Measurements from ENCODE around the gene TPP2. TPM values are rescaled to one million over a fixed set of nuclear protein-coding genes. Genes with fewer than 3 reads are reported as not detected.
A peak's percentile ranks its signal among the peaks of the same experiment; 100 is the strongest.

Gene TPP2
- total RNA-seq, 2 donors from 2014 or later: 62.4 to 62.7 TPM

DNA sequence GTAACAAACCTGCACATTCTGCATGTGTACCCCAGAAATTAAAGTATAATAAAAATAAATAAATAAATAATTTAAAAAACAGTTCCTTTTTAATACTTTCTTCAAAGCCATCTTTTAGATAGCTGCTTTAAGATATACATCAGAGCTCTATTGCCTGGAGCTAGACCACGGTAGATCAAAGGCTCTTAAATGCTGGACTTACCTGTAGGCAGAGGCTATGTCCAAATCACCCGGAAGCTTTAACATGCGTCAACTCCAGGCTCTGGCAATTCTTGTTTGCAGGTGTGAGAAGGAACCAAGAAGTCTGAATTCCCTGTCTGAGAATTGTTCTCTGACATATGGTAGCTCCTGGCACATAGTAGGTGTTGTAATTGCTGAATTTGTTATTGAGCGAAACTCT is 99.7 kb downstream of the TPP2 start:
- peaks cover 7% of the 10 kb centered on the region in 2 donors for H3K36me3 Mint-ChIP-seq
- no peak for DNase-seq (ENCODE audit: low spot score in 2 of 2)
- no peak overlapping the region for H3K27ac Mint-ChIP-seq
- peaks cover 3 to 6% of the 10 kb centered on the region in 2 donors for H3K9me3 Mint-ChIP-seq
- ATAC-seq: no peak

DNA sequence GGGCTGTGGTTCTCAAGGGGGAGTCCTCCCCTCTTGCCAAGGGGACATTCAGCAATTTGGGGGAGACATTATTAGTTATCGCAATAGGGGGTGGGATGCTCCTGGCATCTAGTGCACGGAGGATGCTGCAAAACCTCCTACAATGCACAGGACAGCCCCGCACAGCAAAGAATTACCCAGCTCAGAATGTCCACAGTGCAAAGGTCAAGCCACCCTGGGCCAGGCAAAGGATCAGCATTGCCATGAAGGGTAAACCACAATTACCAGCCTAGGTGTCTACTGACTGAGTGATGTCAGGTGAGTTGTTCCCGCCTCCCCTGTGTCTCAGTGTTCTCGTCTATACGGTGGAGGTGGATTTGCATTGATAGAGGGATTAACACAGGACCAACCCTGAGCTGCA is 100.5 kb downstream of the TPP2 start:
- DNase-seq (ENCODE audit: low spot score in 2 of 2): no peak
- no peak overlapping the region for H3K27ac Mint-ChIP-seq
- H3K9me3 Mint-ChIP-seq: peaks cover 3 to 6% of the 10 kb centered on the region in 2 donors
- peaks cover 7% of the 10 kb centered on the region in 2 donors for H3K36me3 Mint-ChIP-seq
- ATAC-seq: peak in 1 of 2 donors; percentile 16

DNA sequence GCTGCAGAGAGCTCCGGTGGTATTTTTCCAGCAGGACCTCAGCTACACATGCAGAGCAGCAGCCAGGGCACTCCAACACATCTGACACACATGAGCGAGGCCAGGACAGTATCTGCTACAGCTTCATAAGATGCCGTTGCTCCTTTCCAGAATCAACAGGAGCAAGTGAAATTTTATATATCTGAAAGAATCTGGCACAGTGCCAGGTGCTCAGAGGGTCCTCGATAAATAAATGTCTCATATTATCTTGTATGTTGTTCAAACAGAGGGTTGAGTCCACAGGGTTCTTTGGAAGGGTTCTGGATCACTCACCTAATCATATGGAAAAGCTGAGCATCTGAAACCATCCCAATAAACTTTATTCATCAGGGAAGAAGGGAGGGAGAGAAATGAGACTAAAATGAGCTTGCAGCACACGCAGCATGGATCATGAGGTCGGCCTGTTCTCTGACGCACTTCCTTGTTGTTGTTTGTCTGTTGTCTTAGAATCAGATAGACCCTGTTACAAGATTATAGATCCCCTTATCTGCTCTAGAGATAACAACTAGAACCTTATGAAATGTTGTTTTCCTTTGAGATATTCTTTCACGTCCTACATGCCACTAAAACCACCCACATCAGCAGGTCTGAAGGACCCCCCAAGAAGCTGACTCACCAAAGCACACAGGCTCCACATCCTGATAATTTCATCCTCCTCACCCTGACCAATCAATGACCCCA is 101.3 kb downstream of the TPP2 start:
- peaks cover 3 to 6% of the 10 kb centered on the region in 2 donors for H3K9me3 Mint-ChIP-seq
- H3K36me3 Mint-ChIP-seq: peaks cover 7% of the 10 kb centered on the region in 2 donors
- no peak for DNase-seq (ENCODE audit: low spot score in 2 of 2)
- H3K27ac Mint-ChIP-seq: no peak overlapping the region
- no peak for ATAC-seq

DNA sequence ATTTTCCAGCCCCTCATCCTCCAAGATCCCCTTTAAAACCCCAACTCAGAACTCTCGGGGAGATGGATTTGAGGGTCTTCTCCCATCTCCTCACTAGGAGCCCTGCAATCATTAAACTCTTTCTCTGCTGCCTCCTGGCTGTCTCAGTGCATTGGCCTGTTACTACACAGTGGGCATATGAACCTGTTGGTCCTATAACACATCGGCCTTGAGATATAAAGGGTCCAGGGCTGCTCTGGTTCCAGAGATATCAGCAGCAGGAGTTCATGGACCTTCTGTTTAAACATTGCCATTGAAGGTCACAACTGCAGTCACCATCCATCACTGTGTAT is 101.8 kb downstream of the TPP2 start:
- DNase-seq (ENCODE audit: low spot score in 2 of 2) (no peak), ATAC-seq (no peak)
- Mint-ChIP-seq H3K27ac (no peak overlapping the region), H3K9me3 (peaks cover 3 to 6% of the 10 kb centered on the region in 2 donors), H3K36me3 (peaks cover 7% of the 10 kb centered on the region in 2 donors)

GRCh38 chr13:102699504-102699903 is 102.7 kb downstream of the TPP2 start:
- no peak overlapping the region for H3K27ac Mint-ChIP-seq
- peaks cover 3 to 6% of the 10 kb centered on the region in 2 donors for H3K9me3 Mint-ChIP-seq
- ATAC-seq: peak in 1 of 2 donors; percentile 70
- no peak for DNase-seq (ENCODE audit: low spot score in 2 of 2)
- peaks cover 7% of the 10 kb centered on the region in 2 donors for H3K36me3 Mint-ChIP-seq

DNA sequence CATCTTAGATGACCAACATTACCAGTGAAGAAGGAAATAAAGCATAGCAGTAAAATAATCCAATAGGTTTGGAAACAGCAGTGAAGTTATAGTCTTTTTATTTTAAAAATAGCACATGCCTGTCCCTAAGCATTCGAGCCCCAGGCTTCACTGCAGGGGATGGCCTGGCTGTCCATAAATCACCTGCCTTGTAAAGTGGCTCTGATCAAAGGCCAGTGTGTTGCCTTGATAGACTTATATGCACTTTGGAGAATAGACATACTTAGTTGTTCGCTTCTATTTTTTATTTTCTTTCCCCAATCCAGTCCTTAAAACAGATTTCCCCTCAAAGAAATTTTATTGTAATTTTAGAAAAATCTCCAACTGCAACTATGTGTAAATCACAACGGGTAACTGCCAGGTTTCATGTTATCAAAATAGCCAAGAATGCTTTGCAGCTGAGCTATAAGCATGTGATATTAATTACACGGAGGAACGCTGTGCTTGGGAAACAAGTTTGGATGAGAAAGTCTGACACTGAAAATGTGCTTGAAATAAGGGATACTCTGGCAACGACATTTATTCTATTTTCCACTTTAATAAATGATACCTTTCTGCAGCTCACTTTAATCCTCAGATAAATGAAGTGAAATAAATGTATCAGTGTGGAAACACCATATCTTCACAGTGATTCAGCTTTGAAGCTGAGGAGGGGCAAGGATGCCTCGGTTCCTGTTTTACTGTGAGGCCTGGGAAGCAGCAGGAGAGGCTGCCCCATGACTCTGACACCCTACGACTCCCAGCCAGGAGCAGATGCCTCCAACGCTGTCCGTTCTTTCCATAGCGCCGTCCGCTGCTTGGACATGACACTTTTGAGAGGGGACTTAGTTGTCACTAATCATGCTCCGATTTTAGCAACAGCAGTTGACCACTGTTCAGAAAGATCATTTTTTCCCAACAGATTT is 103.6 kb downstream of the TPP2 start:
- no peak for ATAC-seq
- Mint-ChIP-seq H3K36me3 (peaks cover 7% of the 10 kb centered on the region in 2 donors), H3K27ac (no peak overlapping the region), H3K9me3 (peaks cover 3 to 6% of the 10 kb centered on the region in 2 donors)
- no peak for DNase-seq (ENCODE audit: low spot score in 2 of 2)

DNA sequence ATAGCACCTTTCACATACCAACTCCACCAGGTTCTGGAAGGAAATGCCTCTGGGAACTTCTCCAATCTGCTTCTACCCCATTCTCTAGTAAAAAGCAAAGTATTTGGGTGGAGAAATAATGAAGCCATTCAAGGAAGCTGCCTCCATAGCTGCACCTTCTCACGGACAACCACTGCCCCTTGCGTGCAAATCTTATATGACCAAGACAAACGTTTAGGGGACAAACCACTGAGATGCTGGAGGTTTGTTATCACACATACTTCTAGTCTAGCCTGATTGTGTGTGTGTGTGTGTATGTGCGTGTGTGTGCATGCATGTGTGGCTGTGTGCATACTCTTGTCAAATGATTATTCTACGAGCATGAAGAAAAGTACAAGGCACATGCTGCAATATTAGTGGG is 104.5 kb downstream of the TPP2 start:
- Mint-ChIP-seq H3K27ac (no peak overlapping the region), H3K9me3 (peaks cover 3 to 6% of the 10 kb centered on the region in 2 donors), H3K36me3 (peaks cover 7% of the 10 kb centered on the region in 2 donors)
- DNase-seq (ENCODE audit: low spot score in 2 of 2) (no peak), ATAC-seq (no peak)

DNA sequence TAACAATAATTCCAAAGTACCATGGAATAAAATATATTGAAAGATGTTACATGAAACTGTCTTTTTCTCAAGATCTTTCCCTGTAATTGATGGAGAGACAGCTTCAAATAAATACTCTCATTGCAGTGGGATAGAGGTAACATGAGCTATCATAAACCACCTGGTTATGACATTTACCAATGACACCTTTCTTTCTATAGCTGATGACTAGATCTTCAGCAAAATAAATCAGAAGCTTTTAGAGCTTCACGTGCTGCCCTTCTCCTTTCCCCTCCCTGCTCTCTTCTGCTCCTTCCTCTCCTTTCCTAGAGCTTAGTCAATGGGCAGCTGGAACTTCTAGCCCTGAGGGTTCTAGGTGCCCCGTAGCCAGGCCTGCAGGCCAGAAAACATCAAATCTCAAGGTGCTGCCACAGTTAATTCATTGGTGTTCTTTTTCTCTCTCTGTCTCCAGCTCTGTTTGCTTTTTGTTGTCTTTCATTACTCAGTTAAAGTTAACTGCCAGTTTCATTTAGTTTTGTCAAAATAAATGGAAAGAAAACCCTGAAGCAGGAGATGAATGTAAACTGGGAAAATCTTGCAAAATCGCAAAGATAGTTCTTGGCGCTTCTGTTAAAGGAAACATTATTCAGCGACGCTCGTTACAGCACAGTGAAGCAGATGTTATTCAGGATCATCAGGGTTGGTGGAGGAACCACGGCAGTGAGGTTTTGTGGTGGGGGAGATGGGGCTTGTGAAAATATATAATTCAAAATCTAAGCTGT is 106.4 kb downstream of the TPP2 start:
- Mint-ChIP-seq H3K27ac (no peak overlapping the region), H3K9me3 (peaks cover 3 to 6% of the 10 kb centered on the region in 2 donors), H3K36me3 (peaks cover 6% of the 10 kb centered on the region in 2 donors)
- no peak for ATAC-seq
- no peak for DNase-seq (ENCODE audit: low spot score in 2 of 2)

GRCh38 chr13:102703726-102704035 is 106.9 kb downstream of the TPP2 start:
- H3K27ac Mint-ChIP-seq: no peak overlapping the region
- DNase-seq (ENCODE audit: low spot score in 2 of 2): no peak
- H3K36me3 Mint-ChIP-seq: peaks cover 1 to 2% of the 10 kb centered on the region in 2 donors
- H3K9me3 Mint-ChIP-seq: peaks cover under 1 to 3% of the 10 kb centered on the region in 2 donors
- ATAC-seq: no peak

GRCh38 chr13:102704238-102705058 is 107.7 kb downstream of the TPP2 start:
- no peaks in the 10 kb centered on the region for H3K9me3 Mint-ChIP-seq
- H3K27ac Mint-ChIP-seq: no peak overlapping the region
- DNase-seq (ENCODE audit: low spot score in 2 of 2) (no peak), ATAC-seq (no peak)
- peaks cover 0 to 4% of the 10 kb centered on the region in 2 donors for H3K36me3 Mint-ChIP-seq

GRCh38 chr13:102707467-102707866 is 110.7 kb downstream of the TPP2 start:
- no peaks in the 10 kb centered on the region for H3K9me3 Mint-ChIP-seq
- no peak for ATAC-seq
- H3K27ac Mint-ChIP-seq: no peak overlapping the region
- H3K36me3 Mint-ChIP-seq: peaks cover 0 to 12% of the 10 kb centered on the region in 2 donors
- no peak for DNase-seq (ENCODE audit: low spot score in 2 of 2)

DNA sequence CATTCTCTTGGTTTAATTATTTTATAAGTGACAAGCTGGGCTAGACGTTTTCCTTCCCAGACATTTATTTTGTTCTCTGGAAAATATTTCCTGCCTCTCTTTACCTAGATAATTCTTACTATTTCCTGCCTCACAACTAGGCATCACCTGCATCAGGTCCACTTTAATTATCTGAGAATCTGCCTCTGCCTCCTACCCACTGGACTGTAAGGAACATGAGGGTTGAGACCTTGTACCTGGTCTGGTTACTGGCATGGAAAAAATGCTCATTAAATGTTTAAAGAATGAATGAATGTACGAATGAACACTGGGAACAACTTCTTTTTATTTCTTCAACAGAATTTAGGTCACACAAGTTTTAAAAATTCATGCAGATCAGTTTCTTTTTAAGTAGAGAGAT is 111.4 kb downstream of the TPP2 start:
- no peak for DNase-seq (ENCODE audit: low spot score in 2 of 2)
- no peaks in the 10 kb centered on the region for H3K9me3 Mint-ChIP-seq
- H3K36me3 Mint-ChIP-seq: peaks cover 0 to 12% of the 10 kb centered on the region in 2 donors
- H3K27ac Mint-ChIP-seq: no peak overlapping the region
- ATAC-seq: no peak

- ATAC-seq (no peak), DNase-seq (ENCODE audit: low spot score in 2 of 2) (no peak)
- Mint-ChIP-seq H3K9me3 (no peaks in the 10 kb centered on the region), H3K27ac (no peak overlapping the region), H3K36me3 (peaks cover 0 to 12% of the 10 kb centered on the region in 2 donors)
These were observed 112.2 kb downstream of the TPP2 start for GRCh38 chr13:102708991-102709390.

GRCh38 chr13:102709536-102709935 is 112.8 kb downstream of the TPP2 start:
- no peaks in the 10 kb centered on the region for H3K9me3 Mint-ChIP-seq
- H3K36me3 Mint-ChIP-seq: peaks cover 0 to 12% of the 10 kb centered on the region in 2 donors
- ATAC-seq: no peak
- DNase-seq (ENCODE audit: low spot score in 2 of 2): no peak
- H3K27ac Mint-ChIP-seq: no peak overlapping the region

- Mint-ChIP-seq H3K36me3 (peaks cover 0 to 12% of the 10 kb centered on the region in 2 donors), H3K27ac (no peak overlapping the region), H3K9me3 (no peaks in the 10 kb centered on the region)
- DNase-seq (ENCODE audit: low spot score in 2 of 2) (no peak), ATAC-seq (no peak)
These were observed 113.5 kb downstream of the TPP2 start for GRCh38 chr13:102710261-102710679.

GRCh38 chr13:102715447-102715846 is 118.7 kb downstream of the TPP2 start:
- DNase-seq (ENCODE audit: low spot score in 2 of 2): no peak
- ATAC-seq: no peak
- no peaks in the 10 kb centered on the region for H3K9me3 Mint-ChIP-seq
- no peaks in the 10 kb centered on the region for H3K36me3 Mint-ChIP-seq
- H3K27ac Mint-ChIP-seq: no peak overlapping the region
